SHP77 treated with DMSO at 0.1 percent for 48 hours (cell line): ENCODE measurements around the gene KLK11.
A peak's percentile ranks its signal among the peaks of the same experiment; 100 is the strongest.

Experiments
- DNase-seq: peaks from one replicate; lab custom pipeline; 2025; lab: John Stamatoyannopoulos, UW

Gene KLK11, protein sequence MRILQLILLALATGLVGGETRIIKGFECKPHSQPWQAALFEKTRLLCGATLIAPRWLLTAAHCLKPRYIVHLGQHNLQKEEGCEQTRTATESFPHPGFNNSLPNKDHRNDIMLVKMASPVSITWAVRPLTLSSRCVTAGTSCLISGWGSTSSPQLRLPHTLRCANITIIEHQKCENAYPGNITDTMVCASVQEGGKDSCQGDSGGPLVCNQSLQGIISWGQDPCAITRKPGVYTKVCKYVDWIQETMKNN

GRCh38 chr19:51026554-51026831 is at the start of gene KLK11:
Gene KLK11 (minus strand): TSS chr19:51026616. CDS start chr19:51025631, 985 bp downstream.
- DNase-seq: no peak

DNA sequence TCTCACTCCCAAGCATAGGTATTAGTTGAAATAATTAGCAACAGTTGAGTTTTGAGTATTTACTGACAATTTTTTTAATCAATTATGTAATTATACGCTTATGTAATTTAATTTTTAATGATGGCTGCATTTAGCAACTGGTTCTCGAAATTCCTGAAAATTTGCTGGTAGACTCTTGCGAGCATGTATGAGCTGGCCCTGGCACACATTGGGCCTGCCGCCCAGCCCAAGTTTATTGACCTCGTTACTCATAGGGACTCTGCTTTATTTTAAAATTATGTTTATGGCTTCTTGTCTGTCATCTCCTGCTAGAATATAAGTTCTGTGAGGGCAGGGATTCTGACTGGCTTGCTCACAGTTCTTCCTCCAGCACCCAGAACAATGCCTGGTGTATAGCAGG is 49.6 kb upstream of the KLK11 start:
- no peak for DNase-seq

- no peak for DNase-seq
Observed at GRCh38 chr19:51071095-51071405, 44.6 kb upstream of the KLK11 start.

DNA sequence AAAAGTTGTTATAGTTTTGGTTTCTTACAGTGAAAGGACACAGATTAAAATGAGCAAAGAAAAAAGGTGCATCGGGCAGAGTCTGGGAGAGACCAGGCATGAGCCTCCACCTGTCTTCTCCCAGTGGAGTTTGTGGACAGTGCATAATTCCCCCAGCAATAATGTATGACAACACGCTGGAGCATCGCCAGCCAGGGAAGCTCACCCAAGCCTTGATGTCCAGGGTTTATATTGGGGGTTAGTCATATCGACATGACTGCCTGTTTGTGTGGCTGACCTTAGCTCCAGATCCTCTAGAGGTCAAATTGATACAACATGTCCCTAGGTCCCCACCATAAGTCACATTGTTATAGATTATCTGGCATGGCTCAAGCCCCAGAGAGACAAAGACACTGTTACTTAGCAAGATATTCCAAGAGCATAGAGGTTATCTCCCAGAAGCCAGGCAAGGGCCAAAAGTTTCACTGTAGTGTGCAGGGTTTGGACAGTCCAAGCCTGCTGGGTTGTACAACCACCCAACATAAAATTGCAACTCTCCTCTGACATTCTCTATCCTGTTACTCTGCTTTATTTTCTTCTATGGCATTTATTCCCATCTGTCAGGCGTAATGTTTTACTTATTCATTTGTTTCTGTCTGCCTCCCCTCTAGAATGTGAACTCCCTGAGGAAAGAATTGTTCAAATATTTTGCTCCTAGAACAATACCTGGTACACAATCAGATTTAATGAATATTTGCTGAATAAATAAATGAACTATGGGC is 44.1 kb upstream of the KLK11 start:
- DNase-seq: peak; percentile 21

- DNase-seq: no peak
Observed at GRCh38 chr19:51066393-51067186, 40.2 kb upstream of the KLK11 start.

DNA sequence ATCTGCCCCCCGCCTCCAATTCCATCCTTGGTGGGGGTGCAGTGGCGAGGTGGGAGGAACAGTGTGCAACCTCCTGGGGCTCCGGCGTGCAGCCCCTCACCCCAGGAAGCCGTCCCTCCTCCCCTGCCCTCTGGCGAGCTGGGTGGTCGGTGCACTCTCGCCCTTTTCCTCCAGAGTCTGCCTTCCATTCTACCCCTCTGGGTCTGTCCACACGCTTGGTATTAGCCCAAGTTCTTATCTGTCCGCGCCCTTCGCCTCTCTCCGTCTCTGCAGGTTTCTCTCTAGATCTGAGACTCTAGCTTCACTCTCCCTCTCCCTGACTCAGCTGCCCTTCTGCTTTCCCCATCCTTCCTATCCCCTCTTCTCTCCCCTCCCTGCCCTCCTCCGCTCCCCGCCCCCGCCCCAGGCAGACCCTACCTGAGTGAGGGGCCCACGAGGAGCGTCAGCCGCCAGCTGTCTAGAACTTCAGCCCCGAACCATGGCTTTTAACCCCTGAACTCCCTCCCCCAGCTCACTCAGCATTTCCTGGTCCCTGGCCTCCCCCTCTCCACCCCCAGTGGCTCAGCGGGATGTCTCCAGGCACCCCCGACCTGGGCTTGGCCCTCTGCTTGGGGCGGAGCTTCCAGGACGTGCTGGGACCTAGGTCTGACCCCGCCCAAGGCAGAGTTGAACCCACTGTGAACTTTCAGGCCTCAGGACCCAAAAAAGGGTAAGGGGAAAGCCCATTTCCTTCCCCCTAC is 39.0 kb upstream of the KLK11 start:
- DNase-seq: no peak

DNA sequence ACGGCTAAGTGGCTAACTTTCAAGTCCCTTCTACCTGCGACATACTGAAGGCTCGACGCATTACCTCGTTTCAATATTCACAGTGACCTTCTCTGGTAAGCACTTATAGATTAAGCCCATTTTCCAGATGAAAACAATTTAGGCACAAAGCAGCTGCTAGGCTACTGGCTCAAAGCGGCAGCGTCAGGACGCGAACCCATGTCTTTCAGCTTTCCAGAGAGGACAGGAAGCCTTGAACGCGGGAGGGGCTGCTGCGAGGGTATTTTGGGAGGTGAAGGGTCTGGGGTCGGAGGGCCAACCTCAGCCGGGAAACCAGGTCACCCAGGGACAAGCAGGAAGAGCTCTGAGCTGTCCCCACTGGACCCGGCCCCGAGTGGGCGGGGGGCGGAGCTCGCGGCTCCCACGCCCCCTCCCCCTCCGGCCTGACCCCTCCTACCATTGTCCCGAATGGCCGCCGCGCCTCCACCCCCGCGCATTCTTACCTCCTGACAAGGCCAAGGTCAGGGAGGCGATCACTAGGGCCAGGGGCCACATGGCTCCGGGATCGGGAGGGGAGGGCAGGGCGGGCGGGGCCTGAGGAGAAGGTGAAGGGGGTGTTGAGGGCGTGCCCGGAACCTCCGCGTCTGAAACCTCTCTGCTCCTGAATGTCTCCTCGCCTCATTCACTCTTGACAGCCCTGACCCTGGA is 38.3 kb upstream of the KLK11 start, which contains the start of gene KLK13:
Gene KLK13, minus strand, starts transcription at position 559 of the 687 bp plus-strand sequence. Its CDS starts 25 bp downstream, at position 534.
- DNase-seq: no peak

DNA sequence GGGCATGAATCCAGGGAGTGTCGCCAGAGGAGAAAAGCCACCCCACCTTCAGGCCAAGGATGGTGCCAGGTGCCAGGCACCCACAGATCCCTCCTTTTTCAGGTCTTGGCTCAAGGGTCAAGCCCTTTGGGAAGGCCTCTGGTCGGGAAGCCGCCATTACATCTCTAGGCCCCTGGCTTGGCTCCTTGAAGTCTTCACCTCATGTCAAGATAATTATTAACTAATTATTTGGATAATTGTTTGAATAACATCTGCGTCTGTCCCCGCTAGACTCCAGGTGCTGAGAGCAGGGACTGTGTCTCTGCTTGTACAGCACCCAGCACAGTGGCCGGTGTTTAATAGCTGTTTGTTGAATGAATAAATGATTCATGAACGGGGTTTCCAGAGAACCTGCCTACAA is 37.2 kb upstream of the KLK11 start:
- DNase-seq: no peak

DNA sequence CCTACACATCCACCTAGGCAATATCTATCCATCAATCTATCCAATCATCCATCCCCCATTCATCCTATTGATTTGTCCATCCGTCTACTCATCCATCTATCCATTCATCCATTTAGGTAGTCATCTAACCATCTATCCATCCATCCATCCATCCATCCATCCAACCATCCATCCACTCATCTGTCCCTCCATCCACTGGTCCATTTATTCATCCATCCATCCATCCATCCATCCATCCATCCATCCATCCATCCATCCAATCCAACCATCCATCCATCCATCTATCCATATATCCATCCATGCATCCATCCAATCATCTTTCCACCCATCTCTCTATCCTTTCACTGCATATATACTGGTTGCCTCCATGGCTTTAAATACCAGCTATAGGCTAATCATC is 34.6 kb upstream of the KLK11 start:
- DNase-seq: no peak

GRCh38 chr19:51060336-51060735 is 33.9 kb upstream of the KLK11 start:
- DNase-seq: no peak

GRCh38 chr19:51059715-51060114 is 33.3 kb upstream of the KLK11 start:
- no peak for DNase-seq

DNA sequence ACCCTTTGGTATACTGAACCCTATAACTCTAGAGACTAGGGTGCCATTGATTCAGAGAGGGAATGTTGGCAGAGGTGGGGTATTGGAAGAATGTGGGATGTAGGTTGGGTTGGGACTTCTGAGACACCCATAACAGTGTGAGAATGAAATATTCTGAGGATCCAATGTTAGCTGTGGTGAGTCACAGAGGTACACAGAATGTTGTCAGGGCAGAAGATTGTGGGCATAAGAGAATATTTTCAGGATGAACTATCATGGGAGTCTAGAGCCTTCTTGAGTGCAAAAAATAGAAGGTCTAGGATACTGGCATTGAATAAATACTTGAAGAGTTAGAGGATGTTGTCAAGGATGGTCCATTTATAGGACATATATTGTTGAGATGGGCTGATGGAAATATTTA is 29.4 kb upstream of the KLK11 start:
- DNase-seq: no peak

- no peak for DNase-seq
Observed at GRCh38 chr19:51047031-51047335, 20.6 kb upstream of the KLK11 start.

DNA sequence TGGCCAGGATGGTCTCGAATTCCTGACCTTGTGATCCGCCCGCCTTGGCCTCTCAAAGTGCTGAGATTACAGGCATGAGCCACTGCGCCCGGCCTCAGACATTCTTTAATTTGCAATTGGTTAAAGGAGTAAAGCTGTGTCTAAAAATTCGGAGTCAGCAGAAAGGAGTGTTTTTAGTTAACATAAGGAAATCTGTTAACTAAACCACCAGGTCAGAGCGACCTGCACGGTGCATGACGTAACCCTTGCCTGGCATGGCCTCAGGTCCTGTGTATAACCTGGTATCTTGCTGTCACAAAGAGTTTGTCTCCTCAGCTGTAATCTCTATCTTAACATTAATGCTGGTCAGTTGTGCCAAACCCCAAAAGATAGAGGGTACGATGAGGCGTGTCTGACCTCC is 17.9 kb upstream of the KLK11 start:
- DNase-seq: no peak

GRCh38 chr19:51043497-51043896 is 17.1 kb upstream of the KLK11 start:
- DNase-seq: no peak

GRCh38 chr19:51040151-51040550 is 13.7 kb upstream of the KLK11 start:
- DNase-seq: no peak

DNA sequence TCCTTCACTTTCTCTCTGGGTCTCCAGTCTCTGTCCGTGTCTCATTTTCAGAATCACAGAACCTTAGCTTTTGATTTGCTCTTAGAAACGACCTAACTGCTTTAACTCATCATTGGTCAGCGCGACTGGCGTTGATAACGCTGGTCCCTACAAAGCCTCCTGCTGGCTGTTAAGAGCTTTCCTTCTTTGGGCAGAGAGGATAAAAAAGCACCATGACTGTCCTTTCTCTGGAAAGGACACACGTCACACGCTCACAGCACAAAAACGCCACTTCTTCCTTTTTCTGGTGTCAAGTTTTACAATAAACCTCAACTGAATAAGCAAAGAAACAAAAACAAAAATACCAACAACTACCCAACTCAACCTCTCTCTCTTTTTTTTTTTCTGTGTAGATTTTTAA is 10.1 kb upstream of the KLK11 start:
- no peak for DNase-seq

DNA sequence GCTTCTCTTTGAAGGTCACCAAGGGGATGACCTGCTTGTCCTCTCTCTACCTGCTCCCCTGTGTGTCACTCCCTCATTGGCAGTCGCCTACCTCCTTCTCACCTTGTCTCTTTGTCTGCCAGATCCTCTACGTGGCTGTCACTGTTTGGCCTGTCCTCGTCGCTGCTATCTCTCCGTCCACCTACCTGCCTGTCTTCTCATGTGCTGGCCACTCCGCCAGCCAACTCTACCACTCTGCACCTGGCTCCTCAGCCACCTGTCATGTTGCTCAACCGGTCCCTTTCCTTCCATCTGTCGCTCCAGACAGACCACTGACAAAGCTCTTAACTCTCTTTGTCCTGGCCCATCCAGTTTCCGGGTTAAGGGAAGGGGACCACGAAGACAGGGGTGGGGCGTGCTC is 8.3 kb upstream of the KLK11 start, which contains the start of gene KLK12:
Gene KLK12, minus strand, starts transcription at position 299 of the 400 bp plus-strand sequence. CDS start 381 bp downstream, outside the sequence.
- no peak for DNase-seq

- DNase-seq: no peak
Observed at GRCh38 chr19:51031880-51032225, 5.4 kb upstream of the KLK11 start.

DNA sequence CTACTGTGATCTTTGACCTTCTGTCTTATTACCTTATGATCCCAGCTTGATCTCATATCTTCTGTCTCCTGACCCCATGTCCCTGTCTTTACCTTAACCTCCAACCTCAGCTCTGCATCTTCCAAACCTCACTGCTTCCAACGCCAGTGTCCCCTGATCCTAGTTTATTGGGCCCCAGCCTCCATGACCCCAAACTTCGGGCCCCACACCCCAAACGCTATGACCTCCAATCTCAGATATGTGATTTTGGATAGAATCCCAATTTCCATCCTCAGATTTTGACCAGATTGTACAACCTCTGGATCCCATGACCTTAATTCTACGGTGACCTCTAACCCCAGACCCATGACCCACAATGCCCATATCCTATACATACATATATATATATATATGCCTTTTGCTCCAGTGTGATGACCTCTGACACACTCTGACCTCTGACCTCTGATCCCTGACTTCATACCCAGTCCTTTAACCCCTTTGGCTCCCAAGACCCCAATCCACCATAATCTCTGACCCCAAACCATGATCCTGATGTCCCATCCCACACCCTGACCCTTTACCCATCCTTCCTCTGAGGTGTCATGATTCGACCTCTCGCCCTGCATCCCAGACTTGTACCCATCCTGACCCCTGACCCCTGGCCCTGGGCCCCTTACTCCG is 4.9 kb upstream of the KLK11 start:
- no peak for DNase-seq

DNA sequence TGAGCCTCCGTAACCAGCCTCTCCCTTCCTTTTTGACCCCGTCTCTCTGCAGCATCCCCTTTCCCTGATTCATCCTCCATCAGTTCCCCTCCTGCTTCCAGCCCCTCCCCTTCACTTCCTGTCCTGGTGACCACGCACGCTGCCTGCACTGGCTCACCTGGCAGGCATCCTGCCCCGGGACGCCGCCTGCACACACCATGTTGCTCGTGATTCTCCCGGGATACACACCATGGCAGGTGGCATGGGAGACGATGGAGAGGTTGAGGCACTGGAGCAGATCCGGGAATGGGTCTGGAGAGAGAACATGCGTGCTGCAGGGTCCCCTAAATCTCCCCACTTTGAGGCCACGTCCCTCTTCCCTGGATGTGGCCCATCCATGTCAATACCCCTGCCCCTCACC is 4.2 kb upstream of the KLK11 start:
- DNase-seq: no peak

DNA sequence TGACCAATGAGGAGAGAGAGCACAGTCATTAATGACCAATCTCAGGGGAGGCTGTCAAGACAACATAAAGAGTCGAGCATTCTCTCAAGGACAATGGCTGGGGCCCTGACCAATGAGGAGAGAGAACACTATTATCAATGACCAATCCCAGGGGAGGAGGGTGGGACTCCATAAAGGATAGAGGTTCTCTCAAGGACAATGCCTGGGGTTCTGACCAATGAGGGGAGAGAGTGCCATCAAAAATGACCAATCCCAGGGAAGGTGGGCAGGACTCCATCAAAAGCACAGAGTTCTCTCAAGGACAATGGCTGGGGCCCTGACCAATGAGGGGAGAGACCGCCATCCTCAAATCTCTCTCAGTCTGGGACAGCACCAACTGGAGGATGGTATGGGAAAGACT is 3.3 kb upstream of the KLK11 start:
- no peak for DNase-seq
